ENCODE results near the gene TESK2. TPM values are rescaled to one million over a fixed set of nuclear protein-coding genes. Genes with fewer than 3 reads are reported as not detected.

Gene TESK2
- polyA plus RNA-seq, 1 donor from 2014 or later: 0.51 TPM

DNA sequence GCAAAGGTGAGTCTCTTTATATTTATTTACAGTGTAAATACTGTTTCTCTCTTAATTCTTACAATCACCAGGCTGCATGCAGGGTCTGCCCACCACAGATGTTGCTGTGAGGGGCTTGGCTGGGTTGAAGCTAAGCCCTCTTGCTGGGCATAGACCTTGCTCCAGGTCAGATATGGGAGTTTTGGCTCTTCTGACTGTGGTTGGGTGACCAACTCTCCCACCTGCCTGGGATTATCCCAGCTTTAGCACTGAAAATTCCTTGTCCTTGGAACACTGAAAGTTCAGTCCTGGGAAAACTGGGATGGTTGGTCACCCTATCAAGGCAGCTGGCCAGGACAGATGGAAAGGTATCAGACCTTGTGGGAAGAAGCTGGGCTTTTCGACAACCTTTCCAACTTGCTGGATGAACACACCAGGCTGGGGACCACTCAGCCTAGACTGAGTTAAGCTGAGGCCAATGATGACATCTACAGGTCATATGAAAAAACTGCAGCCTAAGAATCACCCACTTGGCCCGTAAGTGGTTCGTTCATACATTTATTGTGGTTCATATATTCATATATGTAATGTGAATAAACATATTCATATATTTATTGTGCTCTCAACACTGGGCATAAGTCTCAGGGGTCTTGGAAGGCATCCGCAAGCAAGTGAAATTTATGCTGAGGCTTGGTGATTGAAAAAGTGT is 190.8 kb downstream of the TESK2 start:
- Histone ChIP-seq H3K4me2 (ENCODE audit: low read length) (no peak overlapping the region), H3K9me2 (ENCODE audit: insufficient read depth, low read length) (no peaks in the 10 kb centered on the region), H3K79me2 (replicated peaks; ENCODE audit: insufficient read depth, low read length) (no peaks in the 10 kb centered on the region), H3K9ac (ENCODE audit: low read length) (no peak overlapping the region), H4K20me1 (ENCODE audit: insufficient read depth) (no peaks in the 10 kb centered on the region), H3K27ac (ENCODE audit: low read length) (no peak overlapping the region), H3K4me3 (ENCODE audit: low read length) (no peak overlapping the region), H3K36me3 (ENCODE audit: insufficient read depth, low read length) (no peaks in the 10 kb centered on the region), H3F3A (ENCODE audit: insufficient read depth, low read length, poor library complexity, severe bottlenecking) (no peaks in the 10 kb centered on the region), H3K27me3 (ENCODE audit: insufficient read depth, low read depth, low read length) (no peaks in the 10 kb centered on the region), H3K9me3 (ENCODE audit: low read length) (no peaks in the 10 kb centered on the region), H2AFZ (ENCODE audit: low read depth, low read length) (no peak overlapping the region)
- TF ChIP-seq POLR2AphosphoS5 (IDR thresholded peaks at IDR 0.05): no peak
- TF ChIP-seq, protein P1, sequence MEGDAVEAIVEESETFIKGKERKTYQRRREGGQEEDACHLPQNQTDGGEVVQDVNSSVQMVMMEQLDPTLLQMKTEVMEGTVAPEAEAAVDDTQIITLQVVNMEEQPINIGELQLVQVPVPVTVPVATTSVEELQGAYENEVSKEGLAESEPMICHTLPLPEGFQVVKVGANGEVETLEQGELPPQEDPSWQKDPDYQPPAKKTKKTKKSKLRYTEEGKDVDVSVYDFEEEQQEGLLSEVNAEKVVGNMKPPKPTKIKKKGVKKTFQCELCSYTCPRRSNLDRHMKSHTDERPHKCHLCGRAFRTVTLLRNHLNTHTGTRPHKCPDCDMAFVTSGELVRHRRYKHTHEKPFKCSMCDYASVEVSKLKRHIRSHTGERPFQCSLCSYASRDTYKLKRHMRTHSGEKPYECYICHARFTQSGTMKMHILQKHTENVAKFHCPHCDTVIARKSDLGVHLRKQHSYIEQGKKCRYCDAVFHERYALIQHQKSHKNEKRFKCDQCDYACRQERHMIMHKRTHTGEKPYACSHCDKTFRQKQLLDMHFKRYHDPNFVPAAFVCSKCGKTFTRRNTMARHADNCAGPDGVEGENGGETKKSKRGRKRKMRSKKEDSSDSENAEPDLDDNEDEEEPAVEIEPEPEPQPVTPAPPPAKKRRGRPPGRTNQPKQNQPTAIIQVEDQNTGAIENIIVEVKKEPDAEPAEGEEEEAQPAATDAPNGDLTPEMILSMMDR (IDR thresholded peaks at IDR 0.05; ENCODE audit: poor library complexity, severe bottlenecking): peak; percentile 93
- peak; percentile 93 for TF ChIP-seq SMC3 (conservative IDR thresholded peaks at IDR 0.05; ENCODE audit: poor library complexity)
- TF ChIP-seq RAD21 (conservative IDR thresholded peaks at IDR 0.05): peak; percentile 92

DNA sequence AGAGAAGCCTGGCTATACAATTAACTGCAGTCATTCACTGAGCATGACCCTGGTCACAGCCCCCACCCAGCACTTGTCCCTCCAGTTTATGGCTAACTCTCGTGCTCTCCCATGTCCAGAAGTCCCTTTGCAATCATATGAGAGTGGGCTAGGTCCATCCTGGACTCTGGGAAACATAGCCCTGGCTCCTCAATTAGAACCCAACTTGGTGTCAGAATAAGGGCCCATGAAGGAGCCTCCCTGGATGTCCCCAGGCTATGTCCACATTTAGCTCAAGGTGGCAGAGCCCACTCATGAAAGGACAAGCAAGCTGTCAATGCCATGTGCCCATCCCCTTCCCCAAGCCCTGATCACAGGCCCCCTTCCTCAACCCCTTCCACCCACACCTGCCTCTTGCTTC is 191.7 kb downstream of the TESK2 start:
- no peaks in the 10 kb centered on the region for H3K9me2 ChIP-seq (ENCODE audit: insufficient read depth, low read length)
- H3K4me3 ChIP-seq (ENCODE audit: low read length): no peak overlapping the region
- H2AFZ ChIP-seq (ENCODE audit: low read depth, low read length): no peak overlapping the region
- H3K36me3 ChIP-seq (ENCODE audit: insufficient read depth, low read length): no peaks in the 10 kb centered on the region
- H3K4me2 ChIP-seq (ENCODE audit: low read length): no peak overlapping the region
- no peak overlapping the region for H3K9ac ChIP-seq (ENCODE audit: low read length)
- no peaks in the 10 kb centered on the region for H3K27me3 ChIP-seq (ENCODE audit: insufficient read depth, low read depth, low read length)
- H3K27ac ChIP-seq (ENCODE audit: low read length): no peak overlapping the region
- H3K79me2 ChIP-seq (replicated peaks; ENCODE audit: insufficient read depth, low read length): no peaks in the 10 kb centered on the region
- H3F3A ChIP-seq (ENCODE audit: insufficient read depth, low read length, poor library complexity, severe bottlenecking): no peaks in the 10 kb centered on the region
- H4K20me1 ChIP-seq (ENCODE audit: insufficient read depth): no peaks in the 10 kb centered on the region
- H3K9me3 ChIP-seq (ENCODE audit: low read length): no peaks in the 10 kb centered on the region
- TF ChIP-seq, protein P1 (IDR thresholded peaks at IDR 0.05; ENCODE audit: poor library complexity, severe bottlenecking): no peak
- TF ChIP-seq EZH2 (IDR thresholded peaks at IDR 0.05; ENCODE audit: borderline replicate concordance, insufficient read depth, low read length, poor library complexity, severe bottlenecking) (no peak), RAD21 (conservative IDR thresholded peaks at IDR 0.05) (no peak), EP300 (conservative IDR thresholded peaks at IDR 0.05; ENCODE audit: poor library complexity, severe bottlenecking) (no peak), SMC3 (conservative IDR thresholded peaks at IDR 0.05; ENCODE audit: poor library complexity) (no peak), POLR2AphosphoS5 (IDR thresholded peaks at IDR 0.05) (no peak), MXI1 (conservative IDR thresholded peaks at IDR 0.05; ENCODE audit: poor library complexity, severe bottlenecking) (no peak), TAF1 (IDR thresholded peaks at IDR 0.05; ENCODE audit: low read depth) (no peak)
- TF ChIP-seq, protein P2, sequence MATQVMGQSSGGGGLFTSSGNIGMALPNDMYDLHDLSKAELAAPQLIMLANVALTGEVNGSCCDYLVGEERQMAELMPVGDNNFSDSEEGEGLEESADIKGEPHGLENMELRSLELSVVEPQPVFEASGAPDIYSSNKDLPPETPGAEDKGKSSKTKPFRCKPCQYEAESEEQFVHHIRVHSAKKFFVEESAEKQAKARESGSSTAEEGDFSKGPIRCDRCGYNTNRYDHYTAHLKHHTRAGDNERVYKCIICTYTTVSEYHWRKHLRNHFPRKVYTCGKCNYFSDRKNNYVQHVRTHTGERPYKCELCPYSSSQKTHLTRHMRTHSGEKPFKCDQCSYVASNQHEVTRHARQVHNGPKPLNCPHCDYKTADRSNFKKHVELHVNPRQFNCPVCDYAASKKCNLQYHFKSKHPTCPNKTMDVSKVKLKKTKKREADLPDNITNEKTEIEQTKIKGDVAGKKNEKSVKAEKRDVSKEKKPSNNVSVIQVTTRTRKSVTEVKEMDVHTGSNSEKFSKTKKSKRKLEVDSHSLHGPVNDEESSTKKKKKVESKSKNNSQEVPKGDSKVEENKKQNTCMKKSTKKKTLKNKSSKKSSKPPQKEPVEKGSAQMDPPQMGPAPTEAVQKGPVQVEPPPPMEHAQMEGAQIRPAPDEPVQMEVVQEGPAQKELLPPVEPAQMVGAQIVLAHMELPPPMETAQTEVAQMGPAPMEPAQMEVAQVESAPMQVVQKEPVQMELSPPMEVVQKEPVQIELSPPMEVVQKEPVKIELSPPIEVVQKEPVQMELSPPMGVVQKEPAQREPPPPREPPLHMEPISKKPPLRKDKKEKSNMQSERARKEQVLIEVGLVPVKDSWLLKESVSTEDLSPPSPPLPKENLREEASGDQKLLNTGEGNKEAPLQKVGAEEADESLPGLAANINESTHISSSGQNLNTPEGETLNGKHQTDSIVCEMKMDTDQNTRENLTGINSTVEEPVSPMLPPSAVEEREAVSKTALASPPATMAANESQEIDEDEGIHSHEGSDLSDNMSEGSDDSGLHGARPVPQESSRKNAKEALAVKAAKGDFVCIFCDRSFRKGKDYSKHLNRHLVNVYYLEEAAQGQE (IDR thresholded peaks at IDR 0.05; ENCODE audit: borderline replicate concordance): no peak

Data from neural cell (in vitro differentiated cells).